Activated CD4-positive, alpha-beta T cell treated with anti-CD3 and anti-CD28 coated beads for 4 hours (primary cell): Measurements from ENCODE around the gene TNFSF15.

Experiments used
- DNase-seq, 2 donors: peaks; one replicate each; pipeline ENCODE4 v3.0.0-alpha.2; 2020

Gene TNFSF15

GRCh38 chr9:114805670-114806525, at the start of gene TNFSF15:
Gene TNFSF15 (minus strand): TSS chr9:114806039. CDS start chr9:114806012, 27 bp downstream.
- DNase-seq, result no peak

GRCh38 chr9:114855488-114855887, 49.6 kb upstream of the TNFSF15 start:
- DNase-seq, result no peak

GRCh38 chr9:114854736-114855355, 49.0 kb upstream of the TNFSF15 start:
- DNase-seq, result no peak

- DNase-seq, result no peak
These were observed 47.4 kb upstream of the TNFSF15 start for GRCh38 chr9:114853071-114853855.

GRCh38 chr9:114852050-114852594, 46.3 kb upstream of the TNFSF15 start:
- no peak for DNase-seq

GRCh38 chr9:114851306-114851705, 45.5 kb upstream of the TNFSF15 start:
- no peak for DNase-seq

- DNase-seq, result peak in 1 of 2 donors; percentile 3
These were observed 45.0 kb upstream of the TNFSF15 start for GRCh38 chr9:114850871-114851270.

- no peak for DNase-seq
These were observed 43.6 kb upstream of the TNFSF15 start for GRCh38 chr9:114849450-114849849.

GRCh38 chr9:114847492-114848417, 41.9 kb upstream of the TNFSF15 start:
- no peak for DNase-seq

GRCh38 chr9:114845373-114845772, 39.5 kb upstream of the TNFSF15 start:
- DNase-seq, result no peak

- DNase-seq, result no peak
These were observed 38.9 kb upstream of the TNFSF15 start for GRCh38 chr9:114844766-114845165.

- no peak for DNase-seq
These were observed 32.1 kb upstream of the TNFSF15 start for GRCh38 chr9:114837923-114838322.

- DNase-seq, result no peak
These were observed 30.9 kb upstream of the TNFSF15 start for GRCh38 chr9:114836769-114837168.

GRCh38 chr9:114834386-114834785, 28.5 kb upstream of the TNFSF15 start:
- no peak for DNase-seq

GRCh38 chr9:114830546-114830945, 24.7 kb upstream of the TNFSF15 start:
- no peak for DNase-seq

GRCh38 chr9:114829574-114830440, 24.0 kb upstream of the TNFSF15 start:
- no peak for DNase-seq

GRCh38 chr9:114828303-114828650, 22.4 kb upstream of the TNFSF15 start:
- no peak for DNase-seq

- no peak for DNase-seq
These were observed 21.9 kb upstream of the TNFSF15 start for GRCh38 chr9:114827641-114828302.

GRCh38 chr9:114826431-114826830, 20.6 kb upstream of the TNFSF15 start:
- no peak for DNase-seq

GRCh38 chr9:114825126-114825795, 19.4 kb upstream of the TNFSF15 start:
- DNase-seq, result no peak
